RWPE1 (cell line): ENCODE results near the gene ARF5.

Source experiments
- CTCF ChIA-PET: fragments of 350-600 bp; sonication (Branson Sonifier 250); formaldehyde crosslinking; extraction: SDS; loops from one replicate; lab custom pipeline; 2021; lab: Yijun Ruan, JAX
- POLR2A ChIA-PET: fragments of 400-600 bp; formaldehyde crosslinking; extraction: SDS; loops from one replicate; lab custom pipeline; 2020; ENCODE audit warnings: antibody characterized with exemption; ENCODE audit not compliant: low non-redundant PET; lab: Yijun Ruan, JAX
- DNase-seq: peaks from one replicate; pipeline ENCODE4 v3.0.0; 2012; ENCODE audit warnings: low spot score
- H3K27ac ChIP-seq: fragments of 450-650 bp; 2 replicates; pipeline ENCODE4 v1.5.1; 2017
- CTCF ChIP-seq: fragments of 450-650 bp; conservative IDR thresholded peaks from 2 replicates; pipeline ENCODE4 v1.5.1; 2017; ENCODE audit warnings: low read depth, mild to moderate bottlenecking

The ARF5 gene

GRCh38 chr7:127587663-127588018, 570 bp upstream of the ARF5 start:
- no peak for DNase-seq
- ChIA-PET POLR2A (no interaction called here), CTCF (interaction anchor here (0.7 to 1.6 kb wide), 2 partner anchors 9 to 13 kb away, joined by 3 read pairs; no protein-coding TSS in a partner anchor)
- TF ChIP-seq CTCF, result no peak
- peak overlapping the region; percentile 72 for H3K27ac ChIP-seq

- POLR2A ChIA-PET, result interaction anchor here (0.6 kb wide), 2 partner anchors 67 to 70 kb away, joined by 3 to 4 read pairs; no protein-coding TSS in a partner anchor
- peak overlapping the region; percentile 72 for H3K27ac ChIP-seq
- DNase-seq, result peak; percentile 53
- TF ChIP-seq CTCF, result peak; percentile 79
- CTCF ChIA-PET, result interaction anchor here (0.5 to 1.6 kb wide), 4 partner anchors 11 to 864 kb away, joined by 3 to 5 read pairs (median 3); no protein-coding TSS in a partner anchor
Measured at GRCh38 chr7:127588697-127589482, 679 bp downstream of the ARF5 start.

- ChIA-PET POLR2A (interaction anchor here (0.6 kb wide), 1 partner anchor 66 kb away, joined by 4 read pairs; no protein-coding TSS in a partner anchor), CTCF (no interaction called here)
- no peak overlapping the region for H3K27ac ChIP-seq
- TF ChIP-seq CTCF, result no peak
- no peak for DNase-seq
Measured at GRCh38 chr7:127589896-127590295, 1.7 kb downstream of the ARF5 start.

- CTCF ChIA-PET, result no interaction called here
- POLR2A ChIA-PET, result no interaction called here
- no peak for TF ChIP-seq CTCF
- H3K27ac ChIP-seq, result no peak overlapping the region
- DNase-seq, result no peak
Measured at GRCh38 chr7:127591189-127591588, 3.0 kb downstream of the ARF5 start.

- TF ChIP-seq CTCF, result no peak
- no peak for DNase-seq
- CTCF ChIA-PET, result no interaction called here
- POLR2A ChIA-PET, result no interaction called here
- no peak overlapping the region for H3K27ac ChIP-seq
Measured at GRCh38 chr7:127591591-127591990, 3.4 kb downstream of the ARF5 start.

GRCh38 chr7:127592550-127592949, 4.3 kb downstream of the ARF5 start:
- TF ChIP-seq CTCF, result no peak
- DNase-seq, result no peak
- CTCF ChIA-PET, result no interaction called here
- POLR2A ChIA-PET, result no interaction called here
- H3K27ac ChIP-seq, result no peak overlapping the region
